H1 (cell line): ENCODE results near the gene SLC39A11. TPM values are rescaled to one million over a fixed set of nuclear protein-coding genes. Genes with fewer than 3 reads are reported as not detected.

Source experiments
- CTCF ChIA-PET: fragments of 300-600 bp; sonication (Branson Sonifier 250); formaldehyde crosslinking; loops from one replicate; lab custom pipeline; 2021; ENCODE audit not compliant: partially characterized antibody; lab: Charles Lee
- POLR2A ChIA-PET: fragments of 300-600 bp; sonication (Branson Sonifier 250); formaldehyde crosslinking; loops from one replicate; lab custom pipeline; 2021; ENCODE audit warnings: inconsistent platforms; ENCODE audit not compliant: partially characterized antibody; lab: Charles Lee
- DNase-seq, 2 experiments: peaks; one replicate each; pipeline versions ENCODE4 v3.0.0 to v3.0.0-alpha.2; 2010 to 2022; ENCODE audit warnings: low spot score in 2 of 2, low read depth in 1 of 2, mixed read lengths in 1 of 2
- FAIRE-seq: peaks from 2 replicates; lab custom pipeline; 2011; peaks lifted over from hg19 to GRCh38; lab: Jason Lieb, UNC
- H2AFZ ChIP-seq: 2 replicates; pipeline ENCODE4 v1.8.1; 2012; ENCODE audit warnings: low read length, inconsistent platforms
- H2AK5ac ChIP-seq: 2 replicates; pipeline ENCODE4 v1.6.1; 2013; ENCODE audit warnings: low read depth, low read length
- H2BK120ac ChIP-seq: replicated peaks from 2 replicates; pipeline ENCODE3; 2013; ENCODE audit warnings: low read depth, low read length, inconsistent platforms
- H2BK12ac ChIP-seq: 2 replicates; pipeline ENCODE4 v1.6.1; 2013; ENCODE audit warnings: low read depth, low read length
- H2BK15ac ChIP-seq: 2 replicates; pipeline ENCODE4 v1.6.1; 2013; ENCODE audit warnings: low read length
- H2BK20ac ChIP-seq: 2 replicates; pipeline ENCODE4 v1.6.1; 2013; ENCODE audit warnings: low read length
- H2BK5ac ChIP-seq: 2 replicates; pipeline ENCODE4 v1.6.1; 2013; ENCODE audit warnings: low read depth, low read length
- H3K14ac ChIP-seq: 2 replicates; pipeline ENCODE4 v1.6.1; 2013; ENCODE audit warnings: inconsistent platforms; ENCODE audit not compliant: insufficient read length
- H3K18ac ChIP-seq: 2 replicates; pipeline ENCODE4 v1.6.1; 2013; ENCODE audit warnings: low read length; ENCODE audit errors: extremely low read depth
- H3K23ac ChIP-seq: 2 replicates; pipeline ENCODE4 v1.6.1; 2013; ENCODE audit warnings: inconsistent platforms; ENCODE audit not compliant: insufficient read length
- H3K23me2 ChIP-seq: 2 replicates; pipeline ENCODE4 v1.6.1; 2013; ENCODE audit warnings: low read depth, low read length
- H3K27ac ChIP-seq: 2 replicates; pipeline ENCODE4 v1.6.1; 2011; ENCODE audit warnings: low read depth, low read length, inconsistent platforms
- H3K27me3 ChIP-seq, 4 experiments: replicated peaks in 1 of 4; 1 replicate in 1 of 4; 2 replicates in 3 of 4; pipeline versions ENCODE4 v1.6.1 to v1.8.1; 2011 to 2013; ENCODE audit warnings: low read length in 3 of 4, mild to moderate bottlenecking in 3 of 4, inconsistent platforms in 2 of 4, mixed read lengths in 2 of 4, moderate library complexity in 1 of 4; ENCODE audit not compliant: control insufficient read depth in 3 of 4, insufficient read depth in 3 of 4; ENCODE audit errors: extremely low read depth in 1 of 4
- H3K36me3 ChIP-seq, 4 experiments: 2 replicates each; pipeline versions ENCODE4 v1.6.1 to v1.8.1; 2011 to 2013; ENCODE audit warnings: mild to moderate bottlenecking in 4 of 4, low read length in 3 of 4, moderate library complexity in 2 of 4, control low read depth in 1 of 4, inconsistent platforms in 1 of 4; ENCODE audit not compliant: insufficient read depth in 4 of 4, control insufficient read depth in 2 of 4
- H3K4ac ChIP-seq: replicated peaks from 2 replicates; pipeline ENCODE3; 2013; ENCODE audit warnings: low read length, low read depth, mixed read lengths, inconsistent platforms; ENCODE audit not compliant: insufficient read length
- H3K4me1 ChIP-seq, 4 experiments: replicated peaks in 1 of 4; 1 replicate in 1 of 4; 2 replicates in 3 of 4; pipeline versions ENCODE4 v1.6.1 to v1.8.1; 2011 to 2013; ENCODE audit warnings: low read length in 3 of 4, inconsistent platforms in 2 of 4, mixed read lengths in 1 of 4; ENCODE audit not compliant: insufficient read depth in 4 of 4, control insufficient read depth in 3 of 4
- H3K4me2 ChIP-seq, 2 experiments: 2 replicates each; pipeline versions ENCODE4 v1.6.1 to v1.8.1; 2011 to 2013; ENCODE audit warnings: low read depth in 2 of 2, low read length in 2 of 2, control low read depth in 1 of 2, inconsistent platforms in 1 of 2, mild to moderate bottlenecking in 1 of 2; ENCODE audit not compliant: insufficient read depth in 1 of 2
- H3K4me3 ChIP-seq, 4 experiments: fragments of 200-600, 300-600 bp in 1 of 4; sonication (generic), shearing (Covaris generic), sonication (Bioruptor Twin) in 1 of 4; 2 replicates each; pipeline versions ENCODE4 v1.5.1 to v1.8.1; 2011 to 2016; ENCODE audit warnings: low read length in 4 of 4, low read depth in 3 of 4, control low read depth in 2 of 4, inconsistent platforms in 2 of 4, mild to moderate bottlenecking in 2 of 4, mixed read lengths in 1 of 4, moderate library complexity in 1 of 4; ENCODE audit not compliant: insufficient read depth in 2 of 4; ENCODE audit errors: extremely low read depth in 1 of 4
- H3K56ac ChIP-seq: replicated peaks from 2 replicates; pipeline ENCODE3; 2013; ENCODE audit warnings: low read depth, mild to moderate bottlenecking, mixed read lengths, low read length, inconsistent platforms; ENCODE audit not compliant: insufficient read length
- H3K79me1 ChIP-seq: 2 replicates; pipeline ENCODE4 v1.6.1; 2013; ENCODE audit warnings: low read depth, low read length, control low read depth
- H3K79me2 ChIP-seq, 2 experiments: 2 replicates each; pipeline versions ENCODE4 v1.6.1 to v1.8.1; 2012 to 2013; ENCODE audit warnings: low read length in 2 of 2, mild to moderate bottlenecking in 2 of 2, inconsistent platforms in 1 of 2; ENCODE audit not compliant: insufficient read depth in 2 of 2, control insufficient read depth in 1 of 2
- H3K9ac ChIP-seq, 4 experiments: replicated peaks in 1 of 4; 1 replicate in 1 of 4; 2 replicates in 3 of 4; pipeline versions ENCODE4 v1.6.1 to v1.8.1; 2011 to 2013; ENCODE audit warnings: low read depth in 3 of 4, low read length in 3 of 4, control low read depth in 2 of 4, mild to moderate bottlenecking in 2 of 4, moderate library complexity in 2 of 4, inconsistent platforms in 1 of 4; ENCODE audit errors: extremely low read depth in 1 of 4
- H3K9me3 ChIP-seq, 2 experiments: 2 replicates each; pipeline versions ENCODE4 v1.6.1 to v1.8.1; 2012 to 2013; ENCODE audit warnings: mild to moderate bottlenecking in 2 of 2, moderate library complexity in 2 of 2, control low read depth in 1 of 2, inconsistent platforms in 1 of 2, low read depth in 1 of 2, low read length in 1 of 2, mixed read lengths in 1 of 2; ENCODE audit not compliant: insufficient read depth in 2 of 2
- H4K20me1 ChIP-seq, 2 experiments: replicated peaks in 1 of 2; 2 replicates each; pipeline versions ENCODE3 to v1.8.1; 2011 to 2013; ENCODE audit warnings: inconsistent platforms in 2 of 2, low read length in 2 of 2, mild to moderate bottlenecking in 1 of 2; ENCODE audit not compliant: insufficient read depth in 2 of 2, control insufficient read depth in 1 of 2
- H4K5ac ChIP-seq: 2 replicates; pipeline ENCODE4 v1.6.1; 2013; ENCODE audit warnings: low read length, low read depth, mixed read lengths, inconsistent platforms; ENCODE audit not compliant: insufficient read length
- H4K8ac ChIP-seq: 2 replicates; pipeline ENCODE4 v1.8.0; 2013; ENCODE audit warnings: mild to moderate bottlenecking, moderate library complexity, low read length, inconsistent platforms; ENCODE audit not compliant: insufficient read depth; ENCODE audit errors: extremely low read depth
- H4K91ac ChIP-seq: replicated peaks from 2 replicates; pipeline ENCODE3; 2013; ENCODE audit warnings: low read length, mixed read lengths, inconsistent platforms; ENCODE audit not compliant: insufficient read length
- BRCA1 ChIP-seq: IDR thresholded peaks from 2 replicates; pipeline ENCODE4 v1.6.1; 2012; ENCODE audit warnings: low read depth, low read length, improper control_type of control experiment
- CTCF ChIP-seq, 3 experiments: IDR thresholded peaks; 1 replicate in 2 of 3; 2 replicates in 1 of 3; pipeline versions ENCODE4 v1.5.1 to v1.6.1; 2011; ENCODE audit warnings: low read length in 3 of 3, mild to moderate bottlenecking in 3 of 3, inconsistent platforms in 2 of 3, low read depth in 1 of 3, moderate library complexity in 1 of 3; ENCODE audit not compliant: insufficient read depth in 1 of 3; ENCODE audit errors: control extremely low read depth in 1 of 3
- KDM1A ChIP-seq: fragments of 200-600, 300-600 bp; sonication (generic); IDR thresholded peaks from 2 replicates; pipeline ENCODE4 v1.7.1; 2016; ENCODE audit warnings: mild to moderate bottlenecking, low read length, borderline replicate concordance
- NANOG ChIP-seq: IDR thresholded peaks from 2 replicates; pipeline ENCODE4 v1.6.1; 2011; ENCODE audit warnings: low read length, low read depth, mild to moderate bottlenecking, inconsistent platforms; ENCODE audit not compliant: insufficient read depth, poor library complexity, severe bottlenecking
- NRF1 ChIP-seq: IDR thresholded peaks from 2 replicates; pipeline ENCODE4 v1.6.1; 2011; ENCODE audit warnings: mild to moderate bottlenecking, low read depth, low read length, improper control_type of control experiment
- POLR2A ChIP-seq, 2 experiments: IDR thresholded peaks; 1 replicate in 1 of 2; 2 replicates in 1 of 2; pipeline ENCODE4 v1.6.1; 2011; ENCODE audit warnings: low read depth in 2 of 2, low read length in 2 of 2, mild to moderate bottlenecking in 2 of 2; ENCODE audit errors: control extremely low read depth in 1 of 2
- WGBS, 2 experiments: shearing (Covaris generic) in 1 of 2; methylation state at CpG; one replicate each; pipeline versions ENCODE4 v1.1.6 to v1.1.7; 2013 to 2015; ENCODE audit warnings: low lambda C conversion rate in 2 of 2, mixed read lengths in 2 of 2, inconsistent platforms in 1 of 2, low coverage in 1 of 2, missing lambda C conversion rate in 1 of 2; ENCODE audit not compliant: insufficient replicate concordance in 2 of 2, insufficient coverage in 1 of 2, insufficient read length in 1 of 2; ENCODE audit errors: extremely low coverage in 1 of 2, missing lambda C conversion rate in 1 of 2; 5-methylcytosine and 5-hydroxymethylcytosine counted together
- polyA plus RNA-seq, 7 experiments: library from polyadenylated mRNA; depleted of rRNA in 3 of 7; stranded (reverse) in 5 of 7; unstranded in 2 of 7; fragments of >200 nt in 5 of 7; fragments of 200-250 nt in 2 of 7; gene quantifications; 1 replicate in 5 of 7; 2 replicates in 1 of 7; 4 replicates in 1 of 7; pipeline versions ENCODE4 v1.2.1 to v1.2.3, GENCODE V29; 2011 to 2013; ENCODE audit warnings: missing spikeins in 2 of 7, mixed read lengths in 2 of 7
- total RNA-seq: library from RNA; stranded (reverse); fragmentation: NEBNext Ultra II Directional; extraction: Animal tissue kit (Norgen Biotek cat#: 25700); gene quantifications from 2 replicates; pipeline ENCODE4 v1.2.1, GENCODE V29; 2021

SLC39A11 gene
- total and polyA plus RNA-seq, 2 of the 8 experiments (the other 6 are each of a cell fraction or from before 2014, with no cell fraction given) = 12.2 to 19.6 TPM

GRCh38 chr17:72658675-72659074 is 433.8 kb downstream of the SLC39A11 start:
- Histone ChIP-seq H3K18ac (no peak overlapping the region), H3K4me2 (no peak overlapping the region), H3K56ac (no peak overlapping the region), H3K4me1 (peaks cover 0 to 10% (median 3%) of the 10 kb centered on the region in 4 experiments; a peak in 3 of 7 replicates), H3K79me1 (no peaks in the 10 kb centered on the region), H2AK5ac (no peak overlapping the region), H3K23ac (no peak overlapping the region), H2BK15ac (0 out of 2 replicates have a peak overlapping the region, but pooled peaks have one; percentile 46), H2BK5ac (no peak overlapping the region), H3K79me2 (no peaks in the 10 kb centered on the region), H3K4ac (no peak overlapping the region), H2AFZ (no peak overlapping the region), H3K4me3 (no peak overlapping the region), H4K20me1 (no peaks in the 10 kb centered on the region), H4K5ac (no peak overlapping the region), H3K9me3 (no peaks in the 10 kb centered on the region), H2BK120ac (no peak overlapping the region), H4K8ac (no peak overlapping the region), H3K9ac (no peak overlapping the region), H3K23me2 (no peaks in the 10 kb centered on the region), H2BK12ac (no peak overlapping the region), H3K27ac (no peak overlapping the region), H3K27me3 (no peaks in the 10 kb centered on the region; a peak in 1 of 7 replicates), H3K36me3 (no peaks in the 10 kb centered on the region), H3K14ac (no peak overlapping the region), H4K91ac (no peak overlapping the region), H2BK20ac (no peak overlapping the region)
- no peak for TF ChIP-seq POLR2A (IDR thresholded peaks at IDR 0.05; ENCODE audit: control extremely low read depth in 1 of 2, low read depth in 2 of 2, low read length in 2 of 2)
- no peak for TF ChIP-seq NANOG
- no peak for TF ChIP-seq KDM1A
- no peak for TF ChIP-seq CTCF (IDR thresholded peaks at IDR 0.05; ENCODE audit: control extremely low read depth in 1 of 3, insufficient read depth in 1 of 3, low read depth in 1 of 3, low read length in 3 of 3)
- TF ChIP-seq BRCA1 = no peak
- TF ChIP-seq NRF1 = no peak
- no peak for FAIRE-seq
- POLR2A ChIA-PET = interaction anchor here (0.6 kb wide), 1 partner anchor 17 kb away, joined by 4 read pairs; no protein-coding TSS in a partner anchor
- 93% methylated on average over 5 of the region's 5 CpGs; no CpG with 5 or more reads in 1 of the 2 experiments for WGBS, 2 experiments
- CTCF ChIA-PET = interaction anchor here (0.6 to 3.2 kb wide), 4 partner anchors 8 to 98 kb away, joined by 4 to 19 read pairs (median 10); no protein-coding TSS in a partner anchor
- no peak for DNase-seq
